Thymus (tissue), 11 donors: ENCODE data around the gene TOP2B. TPM values are rescaled to one million over a fixed set of nuclear protein-coding genes. Genes with fewer than 3 reads are reported as not detected.

Experiments used
- DNase-seq, 9 donors: peaks; one replicate each; pipeline ENCODE4 v3.0.0-alpha.2; 2013; ENCODE audit warnings: low spot score in 9 of 9, low read depth in 6 of 9, missing footprints in 1 of 9
- H3K27ac ChIP-seq, 2 donors: one replicate each; pipeline ENCODE4 v1.5.1; 2013; ENCODE audit warnings: control low read depth in 1 of 2, low read depth in 1 of 2, low read length in 1 of 2, mild to moderate bottlenecking in 1 of 2, moderate library complexity in 1 of 2
- H3K27me3 ChIP-seq, 2 donors: one replicate each; pipeline ENCODE4 v1.5.1; 2013; ENCODE audit warnings: low read length in 1 of 2; ENCODE audit not compliant: control insufficient read depth in 2 of 2, insufficient read depth in 1 of 2
- H3K36me3 ChIP-seq, 2 donors: one replicate each; pipeline ENCODE4 v1.5.1; 2013; ENCODE audit warnings: low read length in 1 of 2, mild to moderate bottlenecking in 1 of 2, moderate library complexity in 1 of 2; ENCODE audit not compliant: control insufficient read depth in 2 of 2, insufficient read depth in 2 of 2
- H3K4me1 ChIP-seq, 2 donors: one replicate each; pipeline ENCODE4 v1.5.1; 2013; ENCODE audit warnings: low read length in 2 of 2; ENCODE audit not compliant: control insufficient read depth in 2 of 2, insufficient read depth in 2 of 2
- H3K4me3 ChIP-seq, 2 donors: one replicate each; pipeline ENCODE4 v1.5.1; 2013; ENCODE audit warnings: low read length in 2 of 2, control low read depth in 1 of 2, mild to moderate bottlenecking in 1 of 2
- H3K9me3 ChIP-seq, 2 donors: one replicate each; pipeline ENCODE4 v1.5.1; 2013; ENCODE audit warnings: low read length in 1 of 2, mild to moderate bottlenecking in 1 of 2; ENCODE audit not compliant: control insufficient read depth in 2 of 2, insufficient read depth in 1 of 2
- WGBS: extraction: QIAGEN DNeasy Blood & Tissue Kit; methylation state at CpG from one replicate; pipeline ENCODE4 v1.1.7; 2013; 5-methylcytosine and 5-hydroxymethylcytosine counted together
- polyA plus RNA-seq: library from polyadenylated mRNA; stranded (reverse); fragments of 200-250 nt; gene quantifications from one replicate; pipeline ENCODE4 v1.2.3, GENCODE V29; 2013
- total RNA-seq: library from RNA; stranded (reverse); fragments of 120-200 nt; gene quantifications from one replicate; pipeline ENCODE4 v1.2.4, GENCODE V29; 2013
- donor health status: healthy.

TOP2B gene
- total and polyA plus RNA-seq, 2 donors: 122 to 186 TPM

DNA sequence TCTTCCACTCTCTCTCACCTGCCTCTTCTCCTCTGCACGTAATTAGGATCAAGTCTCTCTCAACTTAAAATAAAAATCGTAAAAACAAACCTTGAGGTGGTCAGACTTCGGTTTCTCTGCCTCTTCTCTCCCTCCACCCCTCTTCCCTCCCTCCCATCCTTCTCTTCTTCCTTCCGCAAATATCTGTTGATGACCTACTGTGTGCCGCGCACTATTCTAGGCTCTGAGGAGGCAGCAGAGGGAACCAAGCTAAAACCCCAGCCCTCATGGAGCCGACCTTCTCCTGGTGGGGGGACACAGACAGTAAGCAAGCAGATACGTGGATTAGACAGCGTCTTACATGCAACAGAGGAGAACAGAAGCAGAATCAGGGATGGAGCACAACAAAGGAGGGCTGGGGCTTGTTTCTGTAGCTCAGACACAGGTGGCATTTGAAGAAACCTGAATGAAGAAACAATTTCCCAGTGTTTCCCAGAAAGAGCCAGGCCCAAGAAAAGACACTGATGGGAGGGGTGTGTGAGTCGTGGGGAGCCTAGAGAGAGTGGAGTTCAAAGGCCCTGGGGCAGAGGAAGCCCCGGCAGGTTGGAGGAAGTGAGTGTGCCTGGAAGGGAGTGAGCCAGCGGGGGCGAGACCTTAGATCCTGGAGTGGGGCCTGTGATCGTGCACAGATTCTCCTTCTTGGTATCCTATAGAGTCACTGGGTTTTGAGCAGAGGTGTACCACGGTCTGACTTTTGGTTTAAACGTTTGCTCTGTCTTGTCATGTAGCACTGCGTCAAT is 80.5 kb downstream of the TOP2B start:
- Histone ChIP-seq H3K4me3 (no peak overlapping the region), H3K4me1 (no peaks in the 10 kb centered on the region), H3K27me3 (no peaks in the 10 kb centered on the region), H3K27ac (no peak overlapping the region), H3K9me3 (no peaks in the 10 kb centered on the region), H3K36me3 (no peaks in the 10 kb centered on the region)
- no peak for DNase-seq
- 89% methylated on average over 17 of the region's 17 CpGs for whole genome bisulfite sequencing

DNA sequence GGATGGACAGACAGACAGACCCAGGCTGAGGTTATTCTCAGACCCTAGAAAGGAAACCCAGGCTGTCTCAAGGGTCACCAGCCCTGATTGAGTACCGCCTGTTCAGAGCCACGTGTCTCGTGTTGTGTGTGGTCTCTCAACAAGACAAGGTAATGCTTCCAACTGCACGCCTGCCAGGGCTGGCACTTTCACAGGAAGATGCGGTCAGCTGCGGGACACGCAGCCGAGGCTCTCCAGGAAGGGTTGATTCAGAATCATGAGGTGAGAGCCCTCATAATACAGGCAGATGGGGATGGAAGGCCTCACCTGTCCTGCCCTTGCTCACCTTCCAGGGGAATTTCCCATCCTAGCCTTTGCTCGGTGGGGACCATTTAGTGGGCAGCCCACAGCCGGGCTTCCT is 81.4 kb downstream of the TOP2B start:
- H3K27me3 ChIP-seq: no peaks in the 10 kb centered on the region
- no peak overlapping the region for H3K27ac ChIP-seq
- H3K4me1 ChIP-seq: no peaks in the 10 kb centered on the region
- H3K9me3 ChIP-seq: no peaks in the 10 kb centered on the region
- DNase-seq: no peak
- WGBS: 96% methylated on average over 10 of the region's 10 CpGs
- H3K4me3 ChIP-seq: no peak overlapping the region
- no peaks in the 10 kb centered on the region for H3K36me3 ChIP-seq

GRCh38 chr3:25582242-25582641 is 82.5 kb downstream of the TOP2B start:
- 95% methylated on average over 2 of the region's 2 CpGs for WGBS
- no peaks in the 10 kb centered on the region for H3K4me1 ChIP-seq
- no peaks in the 10 kb centered on the region for H3K36me3 ChIP-seq
- H3K27ac ChIP-seq: no peak overlapping the region
- H3K4me3 ChIP-seq: no peak overlapping the region
- DNase-seq: no peak
- H3K9me3 ChIP-seq: no peaks in the 10 kb centered on the region
- H3K27me3 ChIP-seq: no peaks in the 10 kb centered on the region

- Histone ChIP-seq H3K27ac (no peak overlapping the region), H3K36me3 (no peaks in the 10 kb centered on the region), H3K4me3 (no peak overlapping the region), H3K27me3 (no peaks in the 10 kb centered on the region), H3K9me3 (peaks cover 0 to 1% of the 10 kb centered on the region in 2 donors), H3K4me1 (no peaks in the 10 kb centered on the region)
- 97% methylated on average over 3 of the region's 3 CpGs for WGBS
- DNase-seq: no peak
Observed at GRCh38 chr3:25581823-25582222, 82.9 kb downstream of the TOP2B start.

DNA sequence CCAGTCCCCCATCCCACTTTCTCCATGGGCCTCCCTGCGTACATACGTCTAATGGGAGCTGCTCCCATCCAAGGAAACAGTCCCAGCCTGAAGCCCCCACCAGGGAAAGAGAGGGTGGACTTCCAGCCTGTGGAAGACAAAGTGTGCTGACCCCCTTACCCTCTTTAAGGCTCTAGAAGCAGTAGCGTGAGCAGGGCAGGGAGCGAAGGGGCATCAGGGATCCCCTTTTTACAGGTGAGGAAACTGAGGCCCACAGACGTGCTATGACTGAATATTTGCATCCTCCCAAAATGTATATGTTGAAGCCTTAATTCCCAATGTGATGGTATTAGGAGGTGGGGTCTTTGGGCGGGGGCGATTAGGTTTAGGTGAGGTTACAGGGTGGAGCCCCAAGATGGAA is 83.4 kb downstream of the TOP2B start:
- DNase-seq: no peak
- Histone ChIP-seq H3K36me3 (no peaks in the 10 kb centered on the region), H3K27me3 (no peaks in the 10 kb centered on the region), H3K4me3 (no peak overlapping the region), H3K4me1 (no peaks in the 10 kb centered on the region), H3K9me3 (peaks cover 0 to 1% of the 10 kb centered on the region in 2 donors), H3K27ac (no peak overlapping the region)
- WGBS: 97% methylated on average over 7 of the region's 7 CpGs

GRCh38 chr3:25580534-25580933 is 84.2 kb downstream of the TOP2B start:
- peaks cover 0 to 1% of the 10 kb centered on the region in 2 donors for H3K9me3 ChIP-seq
- 94% methylated on average over 8 of the region's 8 CpGs for WGBS

GRCh38 chr3:25578059-25578458 is 86.6 kb downstream of the TOP2B start:
- H3K36me3 ChIP-seq: no peaks in the 10 kb centered on the region

More at GRCh38 chr3:25580534-25580933, 84.2 kb downstream of the TOP2B start:
- Histone ChIP-seq H3K27ac (no peak overlapping the region), H3K27me3 (no peaks in the 10 kb centered on the region), H3K4me3 (no peak overlapping the region), H3K4me1 (no peaks in the 10 kb centered on the region), H3K36me3 (no peaks in the 10 kb centered on the region)
- DNase-seq: no peak

DNA sequence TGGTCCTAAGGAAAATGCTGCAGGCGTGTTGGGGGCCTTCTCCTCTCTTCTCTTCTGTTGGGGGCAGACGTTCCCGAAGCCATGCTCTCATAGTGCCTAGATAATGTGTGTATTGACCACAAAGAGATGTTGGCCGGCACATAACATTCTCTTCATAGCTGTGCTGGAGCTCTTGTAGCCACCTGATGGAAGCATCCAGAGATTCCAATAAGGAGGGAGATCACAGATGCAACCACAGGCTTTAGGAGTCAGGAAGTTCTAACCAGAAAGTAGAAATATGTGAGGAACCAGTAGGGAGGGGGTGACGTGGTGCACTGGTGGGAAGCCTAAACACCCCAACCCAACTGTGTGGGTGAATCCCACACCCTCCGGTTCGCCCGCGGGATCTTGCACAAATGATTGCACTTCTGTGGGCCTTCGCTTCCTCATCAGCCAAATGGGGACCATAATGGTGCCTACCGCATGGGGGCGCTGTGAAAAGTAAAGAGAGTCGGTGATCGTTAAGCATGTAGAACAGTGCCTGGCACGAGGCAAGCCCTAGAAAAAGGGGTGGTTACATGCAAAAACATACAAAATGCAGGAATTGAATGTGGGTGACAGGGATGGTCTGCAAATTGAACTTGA is 87.8 kb downstream of the TOP2B start:
- Histone ChIP-seq H3K27me3 (no peaks in the 10 kb centered on the region), H3K27ac (no peak overlapping the region), H3K4me3 (no peak overlapping the region), H3K36me3 (no peaks in the 10 kb centered on the region), H3K4me1 (no peaks in the 10 kb centered on the region), H3K9me3 (peaks cover 0 to 1% of the 10 kb centered on the region in 2 donors)
- 94% methylated on average over 15 of the region's 15 CpGs for WGBS
- no peak for DNase-seq

More at GRCh38 chr3:25578059-25578458, 86.6 kb downstream of the TOP2B start:
- H3K4me1 ChIP-seq: no peaks in the 10 kb centered on the region
- peaks cover 0 to 1% of the 10 kb centered on the region in 2 donors for H3K9me3 ChIP-seq
- no peak overlapping the region for H3K27ac ChIP-seq
- WGBS: 97% methylated on average over 10 of the region's 10 CpGs
- no peak for DNase-seq
- no peak overlapping the region for H3K4me3 ChIP-seq
- no peaks in the 10 kb centered on the region for H3K27me3 ChIP-seq

GRCh38 chr3:25576146-25576545 is 88.6 kb downstream of the TOP2B start:
- 90% methylated on average over 4 of the region's 4 CpGs for WGBS
- Histone ChIP-seq H3K4me1 (no peaks in the 10 kb centered on the region), H3K4me3 (no peak overlapping the region), H3K36me3 (no peaks in the 10 kb centered on the region), H3K27me3 (no peaks in the 10 kb centered on the region), H3K9me3 (peaks cover 0 to 1% of the 10 kb centered on the region in 2 donors), H3K27ac (no peak overlapping the region)
- DNase-seq: no peak
